ENCODE results near the gene MGAT4A.

Gene MGAT4A

DNA sequence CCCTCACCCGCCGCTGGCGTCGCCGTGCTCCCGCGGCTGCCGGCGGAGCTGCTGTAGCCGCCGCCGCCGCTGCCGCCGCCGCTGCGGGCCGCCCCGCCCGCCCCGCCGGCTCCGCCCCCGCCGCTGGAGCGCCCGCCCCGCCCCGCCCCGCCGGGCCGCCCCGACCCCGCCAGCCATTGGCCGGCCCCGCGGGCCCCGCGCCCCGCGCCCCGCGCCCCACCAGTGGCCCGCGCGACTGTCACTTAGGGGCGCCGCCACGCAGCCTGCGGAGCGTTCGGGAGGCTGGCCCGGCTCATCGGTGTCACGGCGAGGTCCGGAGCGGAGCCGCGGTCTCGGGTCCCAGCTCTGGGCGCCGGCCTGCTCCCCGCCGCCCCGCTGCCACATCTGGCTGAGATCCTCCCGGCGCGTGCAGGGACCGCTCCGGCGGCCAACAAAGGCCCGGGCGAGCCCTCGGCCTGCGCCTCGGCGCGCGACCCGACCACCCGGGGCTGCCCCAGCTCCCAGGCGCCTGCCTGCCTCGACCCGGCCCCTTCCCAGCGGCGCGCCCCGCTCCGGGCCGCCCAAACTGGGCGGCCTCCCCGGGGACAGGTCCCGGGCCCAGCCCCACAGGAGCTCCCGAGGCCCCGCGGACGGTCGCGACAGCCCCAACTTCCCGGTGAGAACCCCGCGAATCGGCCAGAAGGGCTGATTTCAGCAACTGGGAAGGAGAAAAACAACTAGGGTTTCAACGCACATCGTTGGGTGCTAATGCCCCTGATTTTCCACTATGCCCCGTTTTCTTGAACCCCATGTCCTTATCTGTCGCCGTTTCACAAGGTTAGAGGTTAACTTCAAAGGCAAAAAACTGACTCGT, at the start of gene MGAT4A:
TSS of gene MGAT4A (minus strand) at position 92 of the 853 bp plus-strand sequence. CDS start 4,800 bp downstream, outside the sequence.
- TF ChIP-seq CSDC2 (CRISPR knock-in tag; IDR thresholded peaks at IDR 0.05) (no peak), BACH2 (CRISPR knock-in tag; IDR thresholded peaks at IDR 0.05; ENCODE audit: borderline replicate concordance) (no peak), ESRRG (CRISPR knock-in tag; IDR thresholded peaks at IDR 0.05) (no peak), ZNF70 (CRISPR knock-in tag; IDR thresholded peaks at IDR 0.05) (no peak), ZNF565 (CRISPR knock-in tag; conservative IDR thresholded peaks at IDR 0.05; ENCODE audit: low read depth) (no peak), TCF4 (CRISPR knock-in tag; IDR thresholded peaks at IDR 0.05; ENCODE audit: borderline replicate concordance) (no peak), ZFP30 (CRISPR knock-in tag; IDR thresholded peaks at IDR 0.05) (no peak), ZC3H10 (CRISPR knock-in tag; IDR thresholded peaks at IDR 0.05) (no peak), ZFP3 (CRISPR knock-in tag; IDR thresholded peaks at IDR 0.05) (no peak)
- TF ChIP-seq, protein P1, sequence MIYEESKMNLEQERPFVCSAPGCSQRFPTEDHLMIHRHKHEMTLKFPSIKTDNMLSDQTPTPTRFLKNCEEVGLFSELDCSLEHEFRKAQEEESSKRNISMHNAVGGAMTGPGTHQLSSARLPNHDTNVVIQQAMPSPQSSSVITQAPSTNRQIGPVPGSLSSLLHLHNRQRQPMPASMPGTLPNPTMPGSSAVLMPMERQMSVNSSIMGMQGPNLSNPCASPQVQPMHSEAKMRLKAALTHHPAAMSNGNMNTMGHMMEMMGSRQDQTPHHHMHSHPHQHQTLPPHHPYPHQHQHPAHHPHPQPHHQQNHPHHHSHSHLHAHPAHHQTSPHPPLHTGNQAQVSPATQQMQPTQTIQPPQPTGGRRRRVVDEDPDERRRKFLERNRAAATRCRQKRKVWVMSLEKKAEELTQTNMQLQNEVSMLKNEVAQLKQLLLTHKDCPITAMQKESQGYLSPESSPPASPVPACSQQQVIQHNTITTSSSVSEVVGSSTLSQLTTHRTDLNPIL (CRISPR knock-in tag; IDR thresholded peaks at IDR 0.05; ENCODE audit: low read depth) = no peak
- peak; percentile 77 for ATAC-seq

DNA sequence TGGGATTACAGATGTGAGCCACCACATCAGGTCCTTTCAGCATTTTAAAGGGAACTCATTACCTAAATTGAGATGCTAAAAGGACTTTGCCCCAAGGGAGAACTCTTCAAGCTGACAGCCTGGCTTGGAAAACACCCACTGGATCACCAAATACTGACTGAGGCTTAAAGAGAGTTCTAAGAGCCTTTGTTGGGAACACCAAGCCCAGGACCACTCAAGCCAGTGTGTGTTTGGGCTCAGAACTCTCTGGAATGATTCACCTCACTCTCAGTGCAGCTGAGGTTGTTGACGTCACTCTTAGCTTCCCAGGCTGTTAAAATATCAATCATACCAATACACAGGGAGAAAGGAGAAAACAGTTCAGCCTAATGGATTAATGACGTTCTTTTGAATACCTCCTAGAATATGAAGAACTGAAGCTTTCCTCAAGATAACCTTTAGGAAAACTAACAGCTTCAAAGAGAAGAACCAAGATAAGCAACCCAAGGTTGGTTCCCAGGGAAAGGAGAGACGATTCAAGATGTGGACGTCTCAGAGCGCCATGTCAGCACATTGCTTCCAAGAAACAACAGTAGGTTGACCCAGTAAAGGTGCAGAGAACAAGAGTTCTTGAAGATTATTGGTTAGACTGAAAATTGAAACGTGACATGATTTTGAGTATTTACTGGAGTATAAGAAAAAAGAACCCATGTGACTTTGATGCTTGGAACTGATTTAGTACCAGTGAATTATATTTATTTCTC, 48.0 kb upstream of the MGAT4A start:
- TF ChIP-seq RARB (CRISPR knock-in tag; IDR thresholded peaks at IDR 0.05) (no peak), ZNF565 (CRISPR knock-in tag; conservative IDR thresholded peaks at IDR 0.05; ENCODE audit: low read depth) (no peak), BACH2 (CRISPR knock-in tag; IDR thresholded peaks at IDR 0.05; ENCODE audit: borderline replicate concordance) (no peak), ZFP3 (CRISPR knock-in tag; IDR thresholded peaks at IDR 0.05) (no peak), GLIS3 (CRISPR knock-in tag; IDR thresholded peaks at IDR 0.05) (no peak), ZC3H10 (CRISPR knock-in tag; IDR thresholded peaks at IDR 0.05) (no peak), SNAI2 (CRISPR knock-in tag; IDR thresholded peaks at IDR 0.05) (no peak), PPARA (CRISPR knock-in tag; IDR thresholded peaks at IDR 0.05; ENCODE audit: borderline replicate concordance) (no peak), CSDC2 (CRISPR knock-in tag; IDR thresholded peaks at IDR 0.05) (no peak), ZNF8 (CRISPR knock-in tag; IDR thresholded peaks at IDR 0.05) (no peak), TOX (CRISPR knock-in tag; IDR thresholded peaks at IDR 0.05; ENCODE audit: borderline replicate concordance) (no peak), ISL1 (CRISPR knock-in tag; IDR thresholded peaks at IDR 0.05) (no peak), OSR1 (CRISPR knock-in tag; IDR thresholded peaks at IDR 0.05) (no peak), ZFP30 (CRISPR knock-in tag; IDR thresholded peaks at IDR 0.05) (no peak), TCF4 (CRISPR knock-in tag; IDR thresholded peaks at IDR 0.05; ENCODE audit: borderline replicate concordance) (no peak), ESRRG (CRISPR knock-in tag; IDR thresholded peaks at IDR 0.05) (no peak)
- TF ChIP-seq, protein P2, sequence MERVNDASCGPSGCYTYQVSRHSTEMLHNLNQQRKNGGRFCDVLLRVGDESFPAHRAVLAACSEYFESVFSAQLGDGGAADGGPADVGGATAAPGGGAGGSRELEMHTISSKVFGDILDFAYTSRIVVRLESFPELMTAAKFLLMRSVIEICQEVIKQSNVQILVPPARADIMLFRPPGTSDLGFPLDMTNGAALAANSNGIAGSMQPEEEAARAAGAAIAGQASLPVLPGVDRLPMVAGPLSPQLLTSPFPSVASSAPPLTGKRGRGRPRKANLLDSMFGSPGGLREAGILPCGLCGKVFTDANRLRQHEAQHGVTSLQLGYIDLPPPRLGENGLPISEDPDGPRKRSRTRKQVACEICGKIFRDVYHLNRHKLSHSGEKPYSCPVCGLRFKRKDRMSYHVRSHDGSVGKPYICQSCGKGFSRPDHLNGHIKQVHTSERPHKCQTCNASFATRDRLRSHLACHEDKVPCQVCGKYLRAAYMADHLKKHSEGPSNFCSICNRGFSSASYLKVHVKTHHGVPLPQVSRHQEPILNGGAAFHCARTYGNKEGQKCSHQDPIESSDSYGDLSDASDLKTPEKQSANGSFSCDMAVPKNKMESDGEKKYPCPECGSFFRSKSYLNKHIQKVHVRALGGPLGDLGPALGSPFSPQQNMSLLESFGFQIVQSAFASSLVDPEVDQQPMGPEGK (CRISPR knock-in tag; IDR thresholded peaks at IDR 0.05; ENCODE audit: borderline replicate concordance) = no peak
- TF ChIP-seq, protein P1 (CRISPR knock-in tag; IDR thresholded peaks at IDR 0.05; ENCODE audit: low read depth) = no peak
- TF ChIP-seq, protein P3, sequence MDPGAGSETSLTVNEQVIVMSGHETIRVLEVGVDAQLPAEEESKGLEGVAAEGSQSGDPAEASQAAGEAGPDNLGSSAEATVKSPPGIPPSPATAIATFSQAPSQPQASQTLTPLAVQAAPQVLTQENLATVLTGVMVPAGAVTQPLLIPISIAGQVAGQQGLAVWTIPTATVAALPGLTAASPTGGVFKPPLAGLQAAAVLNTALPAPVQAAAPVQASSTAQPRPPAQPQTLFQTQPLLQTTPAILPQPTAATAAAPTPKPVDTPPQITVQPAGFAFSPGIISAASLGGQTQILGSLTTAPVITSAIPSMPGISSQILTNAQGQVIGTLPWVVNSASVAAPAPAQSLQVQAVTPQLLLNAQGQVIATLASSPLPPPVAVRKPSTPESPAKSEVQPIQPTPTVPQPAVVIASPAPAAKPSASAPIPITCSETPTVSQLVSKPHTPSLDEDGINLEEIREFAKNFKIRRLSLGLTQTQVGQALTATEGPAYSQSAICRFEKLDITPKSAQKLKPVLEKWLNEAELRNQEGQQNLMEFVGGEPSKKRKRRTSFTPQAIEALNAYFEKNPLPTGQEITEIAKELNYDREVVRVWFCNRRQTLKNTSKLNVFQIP (CRISPR knock-in tag; IDR thresholded peaks at IDR 0.05; ENCODE audit: borderline replicate concordance, low read depth) = no peak
- no peak for ATAC-seq

DNA sequence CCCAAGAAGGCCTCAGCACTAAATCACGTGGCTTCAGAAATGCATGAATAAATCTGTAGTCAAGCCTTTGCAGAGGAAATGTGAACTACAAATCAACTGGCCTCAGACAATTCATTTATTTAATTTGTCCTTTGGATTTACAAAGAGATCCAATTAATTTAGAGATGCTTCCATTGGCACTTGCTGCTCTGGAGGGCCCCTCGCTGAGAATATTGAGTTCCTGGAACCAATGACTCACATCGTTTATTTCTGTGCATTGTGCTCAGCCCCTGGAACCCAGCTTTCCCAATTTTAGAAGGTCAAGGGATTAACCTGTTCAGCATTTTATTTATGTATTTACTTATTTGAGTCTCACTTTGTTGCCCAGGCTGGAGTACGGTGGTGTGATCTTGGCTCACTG, 47.2 kb upstream of the MGAT4A start:
- TF ChIP-seq BACH2 (CRISPR knock-in tag; IDR thresholded peaks at IDR 0.05; ENCODE audit: borderline replicate concordance) = no peak
- ATAC-seq = no peak

DNA sequence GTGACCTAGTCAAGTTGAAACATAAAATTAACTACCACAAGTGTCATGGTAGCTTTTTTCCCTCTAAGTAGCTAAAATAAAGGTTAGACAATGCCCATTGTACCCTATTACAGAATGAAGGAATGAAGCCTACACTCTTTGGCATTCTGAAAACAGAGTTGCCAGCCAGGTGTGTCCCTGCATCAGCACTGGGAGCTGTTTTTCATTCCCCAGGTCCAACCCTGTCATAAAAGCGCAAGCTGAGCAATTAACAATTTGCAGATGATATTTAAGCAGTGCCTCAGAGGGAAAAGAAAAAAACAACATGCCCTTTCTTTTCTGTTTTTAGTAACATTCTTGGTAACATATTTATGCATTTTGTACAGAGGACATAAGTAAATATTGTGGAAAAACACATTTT, 46.8 kb upstream of the MGAT4A start:
- no peak for ATAC-seq
- TF ChIP-seq OSR1 (CRISPR knock-in tag; IDR thresholded peaks at IDR 0.05) = no peak
- TF ChIP-seq ZNF8 (CRISPR knock-in tag; IDR thresholded peaks at IDR 0.05) = no peak
- TF ChIP-seq, protein P3 (CRISPR knock-in tag; IDR thresholded peaks at IDR 0.05; ENCODE audit: borderline replicate concordance, low read depth) = no peak
- no peak for TF ChIP-seq ESRRG (CRISPR knock-in tag; IDR thresholded peaks at IDR 0.05)
- no peak for TF ChIP-seq ARNTL (CRISPR knock-in tag; IDR thresholded peaks at IDR 0.05; ENCODE audit: borderline replicate concordance, low read depth)
- TF ChIP-seq, protein P1 (CRISPR knock-in tag; IDR thresholded peaks at IDR 0.05; ENCODE audit: low read depth) = no peak
- no peak for TF ChIP-seq ZFP3 (CRISPR knock-in tag; IDR thresholded peaks at IDR 0.05)
- TF ChIP-seq CSDC2 (CRISPR knock-in tag; IDR thresholded peaks at IDR 0.05) = no peak
- no peak for TF ChIP-seq SNAI2 (CRISPR knock-in tag; IDR thresholded peaks at IDR 0.05)
- no peak for TF ChIP-seq ZNF565 (CRISPR knock-in tag; conservative IDR thresholded peaks at IDR 0.05; ENCODE audit: low read depth)
